Gastroesophageal sphincter (tissue), 3 donors: ENCODE measurements around the gene TPD52L2.

Experiments
- CTCF ChIP-seq, 4 experiments: fragments of 200-600 bp in 2 of 4; fragments of 450-650 bp in 2 of 4; sonication (generic) in 1 of 4; IDR thresholded peaks; one replicate each; pipeline ENCODE4 v1.5.1; 2017 to 2019; ENCODE audit warnings: antibody characterized with exemption in 4 of 4, mild to moderate bottlenecking in 2 of 4, moderate library complexity in 2 of 4
- POLR2A ChIP-seq, 2 donors: fragments of 450-650 bp; IDR thresholded peaks; one replicate each; pipeline ENCODE4 v1.6.1; 2017; ENCODE audit warnings: antibody characterized with exemption in 2 of 2, mild to moderate bottlenecking in 2 of 2, moderate library complexity in 1 of 2

- no peak for TF ChIP-seq CTCF (IDR thresholded peaks at IDR 0.05)
- no peak for TF ChIP-seq POLR2A (IDR thresholded peaks at IDR 0.05)
These were observed 36.1 kb upstream of the TPD52L2 start for GRCh38 chr20:63828951-63829350.
